Activated CD8-positive, alpha-beta memory T cell treated with anti-CD3 and anti-CD28 coated beads, Interleukin-2, amount 50 U/mL, for 48 hours (primary cell): ENCODE data around the gene NOXO1.

Experiments
- DNase-seq: peaks from one replicate; pipeline ENCODE4 v3.0.0-alpha.2; 2020

The NOXO1 gene

GRCh38 chr16:1993731-1994131 is 12.5 kb upstream of the NOXO1 start:
- peak; percentile 70 for DNase-seq

DNA sequence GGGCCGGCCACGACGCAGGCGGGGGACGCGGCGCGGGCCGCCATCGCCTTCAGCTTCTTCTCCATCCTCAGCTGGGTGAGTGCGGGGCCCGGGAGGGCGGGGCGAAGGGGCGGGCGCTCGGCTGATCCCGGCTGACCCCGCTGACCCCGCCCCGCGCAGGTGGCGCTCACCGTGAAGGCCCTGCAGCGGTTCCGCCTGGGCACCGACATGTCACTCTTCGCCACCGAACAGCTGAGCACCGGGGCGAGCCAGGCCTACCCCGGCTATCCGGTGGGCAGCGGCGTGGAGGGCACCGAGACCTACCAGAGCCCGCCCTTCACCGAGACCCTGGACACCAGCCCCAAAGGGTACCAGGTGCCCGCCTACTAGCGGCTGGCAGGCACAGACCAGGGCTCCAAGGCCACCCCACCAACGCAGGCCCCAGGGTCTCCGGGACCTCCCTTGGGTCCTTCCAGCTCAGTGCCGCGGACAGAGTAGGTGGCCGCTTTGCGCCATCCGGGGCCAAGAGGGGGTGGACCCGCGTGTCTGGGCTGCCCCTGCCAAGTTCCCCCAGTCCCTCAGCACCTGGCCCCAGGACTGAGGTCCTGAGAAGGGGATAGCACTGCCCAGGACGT is 11.5 kb upstream of the NOXO1 start:
- DNase-seq, result no peak

DNA sequence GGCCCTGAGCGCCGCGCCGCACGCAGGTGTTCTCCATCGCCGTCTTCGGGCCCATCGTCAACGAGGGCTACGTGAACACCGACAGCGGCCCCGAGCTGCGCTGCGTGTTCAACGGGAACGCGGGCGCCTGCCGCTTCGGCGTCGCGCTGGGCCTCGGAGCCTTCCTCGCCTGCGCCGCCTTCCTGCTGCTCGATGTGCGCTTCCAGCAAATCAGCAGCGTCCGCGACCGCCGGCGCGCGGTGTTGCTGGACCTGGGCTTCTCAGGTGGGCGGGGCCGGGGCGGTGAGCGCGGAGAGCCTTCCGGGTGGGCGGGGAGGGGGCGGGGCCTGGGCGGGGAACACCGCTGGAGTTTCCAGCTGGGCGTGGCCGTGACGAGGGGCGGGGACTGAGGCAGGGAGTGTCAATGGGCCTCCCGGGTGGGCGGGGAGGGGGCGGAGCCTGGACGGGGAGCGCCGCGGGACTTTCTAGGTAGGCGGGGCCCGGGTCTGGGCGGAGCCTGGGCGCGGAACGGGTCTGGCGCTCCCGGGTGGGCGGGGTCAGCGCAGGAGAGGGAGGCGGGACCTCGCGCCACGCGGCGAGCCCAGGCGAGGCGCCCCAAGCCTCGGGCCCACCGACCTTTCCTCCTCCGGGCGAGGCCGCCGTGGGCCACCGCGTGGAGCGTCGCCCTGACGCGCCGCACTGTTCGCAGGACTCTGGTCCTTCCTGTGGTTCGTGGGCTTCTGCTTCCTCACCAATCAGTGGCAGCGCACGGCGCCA is 10.9 kb upstream of the NOXO1 start:
- peak; percentile 99 for DNase-seq

DNA sequence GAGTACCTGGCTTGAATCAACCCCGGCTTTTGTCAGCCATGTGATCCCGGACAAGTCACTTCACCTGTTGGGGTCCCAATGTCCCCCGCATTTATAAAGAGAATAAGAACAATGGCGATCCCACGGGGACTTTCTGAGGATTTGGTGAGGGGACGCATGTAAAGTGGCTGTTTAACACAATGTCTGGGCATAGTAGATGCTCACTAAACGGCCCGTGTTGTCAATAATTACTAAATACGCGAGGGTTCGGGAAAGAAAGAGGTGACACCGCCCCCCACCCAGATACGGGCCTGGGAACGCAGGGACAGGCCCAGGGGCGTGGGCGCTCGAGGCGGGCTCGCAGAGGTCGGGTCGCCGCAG is 10.3 kb upstream of the NOXO1 start:
- no peak for DNase-seq

DNA sequence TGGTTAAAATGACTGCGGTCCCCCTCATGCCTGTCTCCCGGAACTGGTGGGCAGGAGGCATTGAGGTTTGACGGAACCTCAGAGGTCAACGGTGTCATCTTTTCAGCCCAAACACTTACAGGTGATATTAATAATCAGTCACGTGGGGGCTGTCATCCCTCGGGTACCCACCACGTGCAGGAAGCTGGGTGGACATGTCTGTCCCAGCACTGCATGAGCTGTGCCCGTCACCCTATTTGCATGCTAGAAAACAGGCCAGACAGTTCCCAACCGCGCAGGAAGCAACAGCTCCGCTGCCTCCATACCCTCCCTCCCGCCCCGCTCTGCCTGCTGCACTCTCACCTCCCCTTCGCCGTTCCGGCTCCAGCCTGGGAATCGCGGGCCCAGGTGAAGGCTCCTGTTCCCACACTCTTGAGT is 9.9 kb upstream of the NOXO1 start:
- peak; percentile 77 for DNase-seq

- DNase-seq, result peak; percentile 78
Measured at GRCh38 chr16:1990351-1991134, 9.3 kb upstream of the NOXO1 start.

- no peak for DNase-seq
Measured at GRCh38 chr16:1990101-1990350, 8.8 kb upstream of the NOXO1 start.

- no peak for DNase-seq
Measured at GRCh38 chr16:1989209-1990100, 8.2 kb upstream of the NOXO1 start, which contains the start of gene SYNGR3. SYNGR3 (plus strand) TSS chr16:1989970; CDS start chr16:1990103, 133 bp downstream.

GRCh38 chr16:1987198-1987597 is 5.9 kb upstream of the NOXO1 start:
- no peak for DNase-seq

- DNase-seq, result no peak
Measured at GRCh38 chr16:1985466-1986150, 4.3 kb upstream of the NOXO1 start.

- no peak for DNase-seq
Measured at GRCh38 chr16:1984347-1985225, 3.3 kb upstream of the NOXO1 start.

DNA sequence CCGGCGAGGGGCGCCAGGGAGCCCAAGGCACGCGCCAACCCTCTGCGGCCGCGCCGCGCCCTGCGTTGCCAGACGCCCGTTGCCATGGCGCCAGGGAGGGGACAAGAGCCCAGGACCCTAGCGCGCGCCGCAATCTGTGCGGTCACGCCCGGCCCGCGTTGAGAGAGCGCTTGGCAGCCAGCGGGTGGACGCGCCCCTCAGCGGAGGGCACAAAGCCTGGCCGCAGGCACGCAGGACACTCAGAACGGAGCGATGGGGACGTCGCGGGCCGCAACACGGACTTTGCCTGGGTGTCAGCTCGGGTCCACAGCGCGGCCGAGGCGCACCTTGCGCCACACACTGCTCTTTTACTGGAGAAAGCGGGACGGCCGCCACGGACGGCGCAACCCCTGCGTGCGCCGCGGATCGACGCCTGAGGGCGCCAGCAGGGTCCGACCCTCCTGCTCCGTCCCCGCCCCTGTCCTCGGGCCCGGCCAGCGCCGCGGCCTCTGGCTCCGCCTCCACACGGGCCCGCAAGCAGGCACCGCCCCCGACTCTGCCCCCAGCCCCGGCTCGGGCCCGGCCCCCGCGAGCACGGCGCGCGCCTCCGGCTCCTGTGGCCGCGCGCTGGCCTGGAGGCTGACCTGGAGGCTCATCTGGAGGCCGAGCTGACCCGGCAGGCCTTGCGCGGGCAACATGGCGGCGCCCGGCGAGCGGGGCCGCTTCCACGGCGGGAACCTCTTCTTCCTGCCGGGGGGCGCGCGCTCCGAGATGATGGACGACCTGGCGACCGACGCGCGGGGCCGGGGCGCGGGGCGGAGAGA is 2.5 kb upstream of the NOXO1 start, which contains the start of gene GFER:
TSS of gene GFER (plus strand) at position 650 of the 803 bp plus-strand sequence. CDS start at position 676, 26 bp downstream.
- peak; percentile 89 for DNase-seq

- DNase-seq, result no peak
Measured at GRCh38 chr16:1982991-1983543, 1.8 kb upstream of the NOXO1 start.

DNA sequence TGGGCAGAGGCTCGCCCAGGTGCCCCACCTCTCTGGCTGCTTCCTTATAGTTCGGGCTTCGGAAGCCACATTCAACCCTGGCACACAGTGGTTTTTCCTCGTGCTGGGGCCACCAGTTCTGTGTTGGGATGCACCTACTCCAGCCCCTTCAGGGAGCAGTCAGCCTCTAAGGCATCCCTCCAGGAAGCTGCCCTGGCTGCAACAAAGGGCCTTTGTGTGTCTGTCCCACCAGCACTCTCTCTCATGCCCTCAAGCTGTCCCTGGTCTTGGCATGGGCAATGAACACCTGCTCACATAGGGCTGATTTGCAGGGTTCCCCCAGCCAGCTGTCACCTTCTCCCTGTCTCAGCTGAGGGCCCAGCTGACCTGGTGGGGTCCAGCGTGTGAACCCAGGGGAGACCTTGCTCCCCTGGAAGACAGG is 754 bp upstream of the NOXO1 start:
- no peak for DNase-seq

DNA sequence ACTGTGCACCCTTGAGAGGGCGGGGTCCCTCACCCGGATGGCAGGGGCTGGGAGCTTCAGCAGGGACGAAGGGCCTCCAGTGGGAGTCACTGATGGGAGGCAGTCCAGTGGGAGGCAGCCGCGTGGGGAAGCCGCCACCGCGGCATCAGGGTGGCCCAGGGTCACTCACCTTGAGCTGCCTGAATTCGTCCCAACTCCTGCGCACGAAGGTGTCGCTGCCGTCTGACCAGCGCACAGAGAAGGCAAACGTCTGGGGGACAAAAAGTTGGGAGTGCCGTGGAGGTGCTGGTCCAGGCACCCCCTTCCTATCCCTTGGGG is 540 bp downstream of the NOXO1 start:
- DNase-seq, result no peak

- DNase-seq, result no peak
Measured at GRCh38 chr16:1980030-1980769, 1.1 kb downstream of the NOXO1 start.

- DNase-seq, result no peak
Measured at GRCh38 chr16:1979271-1980029, 1.8 kb downstream of the NOXO1 start.

- no peak for DNase-seq
Measured at GRCh38 chr16:1978476-1979120, 2.7 kb downstream of the NOXO1 start.
